H4 (cell line): ENCODE results near the gene SEMA6A. TPM values are rescaled to one million over a fixed set of nuclear protein-coding genes. Genes with fewer than 3 reads are reported as not detected.

Experiments used
- DNase-seq: peaks from one replicate; pipeline ENCODE4 v3.0.0-alpha.2; 2015; ENCODE audit warnings: low spot score
- total RNA-seq: library from RNA; depleted of rRNA; stranded (reverse); fragments of >200 nt; shearing (Covaris generic); gene quantifications from 2 replicates; pipeline ENCODE4 v1.2.3, GENCODE V29; 2014

SEMA6A gene
- total RNA-seq, 1 experiment from 2014 or later = 1.5 TPM

DNA sequence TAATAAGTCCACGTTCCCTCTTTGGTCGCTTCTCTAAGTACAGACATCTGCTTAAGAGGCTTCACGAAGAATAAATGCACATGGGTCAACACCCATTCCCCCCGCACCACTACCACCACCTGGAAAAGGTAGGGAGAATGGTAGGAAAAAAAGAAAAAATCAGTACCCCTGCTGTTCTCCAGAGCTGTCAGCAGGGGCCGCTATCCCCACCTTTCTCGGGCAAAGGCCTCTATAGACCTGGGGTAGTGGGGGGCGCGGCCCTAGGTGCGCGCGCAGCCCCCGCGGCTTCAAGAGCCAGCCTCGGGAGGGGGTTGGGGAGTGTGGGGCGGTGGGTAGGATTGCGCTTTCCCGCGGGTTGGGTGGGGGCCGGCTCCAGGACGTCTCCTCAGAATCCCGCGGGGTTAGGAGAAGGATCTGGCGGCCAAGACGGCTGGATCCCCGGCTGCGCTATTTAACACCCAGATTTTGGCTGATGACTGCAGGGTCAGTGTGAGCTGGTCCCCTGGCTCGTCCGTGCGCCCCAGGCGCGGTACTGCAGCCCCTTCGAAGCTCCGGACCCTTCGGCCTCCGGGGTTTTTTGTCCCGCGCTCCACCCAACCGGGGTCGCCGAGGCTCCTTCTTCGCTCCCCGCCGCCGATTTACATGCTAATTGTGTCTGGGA is 1.6 kb upstream of the SEMA6A start:
- peak; percentile 64 for DNase-seq

DNA sequence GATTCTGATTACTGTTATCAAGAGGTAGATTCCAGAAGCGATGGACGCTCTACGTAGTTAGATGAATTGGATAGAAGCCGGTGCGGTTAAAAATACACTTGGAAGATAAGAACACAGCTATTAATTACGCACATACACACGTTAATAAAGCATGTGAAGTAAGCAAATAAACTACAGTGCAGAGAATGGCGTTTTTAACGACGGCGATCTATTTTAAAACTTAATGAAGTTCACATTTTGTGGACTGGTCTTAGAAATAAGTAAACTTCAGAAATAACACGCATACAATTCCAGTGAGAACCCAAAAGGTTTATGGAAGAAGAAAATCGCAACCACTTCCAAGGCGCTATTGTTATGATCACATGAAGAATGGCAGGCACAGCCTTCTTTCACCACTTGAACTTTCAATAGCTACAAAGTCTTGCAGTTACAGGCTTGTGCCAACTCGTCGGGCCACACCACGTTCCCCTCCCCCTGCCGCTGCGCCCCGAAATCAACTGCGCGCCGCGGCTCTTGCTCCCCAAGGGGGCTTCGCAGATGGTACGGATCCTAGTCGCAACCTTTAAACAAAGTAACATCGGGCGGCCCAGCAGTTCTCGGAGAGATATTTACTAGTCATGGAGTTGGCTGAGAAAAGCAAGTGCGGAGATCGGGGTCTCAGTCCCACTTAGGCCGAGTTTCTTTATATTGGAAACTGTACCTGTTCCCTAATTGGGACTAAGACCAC is 866 bp upstream of the SEMA6A start:
- no peak for DNase-seq

DNA sequence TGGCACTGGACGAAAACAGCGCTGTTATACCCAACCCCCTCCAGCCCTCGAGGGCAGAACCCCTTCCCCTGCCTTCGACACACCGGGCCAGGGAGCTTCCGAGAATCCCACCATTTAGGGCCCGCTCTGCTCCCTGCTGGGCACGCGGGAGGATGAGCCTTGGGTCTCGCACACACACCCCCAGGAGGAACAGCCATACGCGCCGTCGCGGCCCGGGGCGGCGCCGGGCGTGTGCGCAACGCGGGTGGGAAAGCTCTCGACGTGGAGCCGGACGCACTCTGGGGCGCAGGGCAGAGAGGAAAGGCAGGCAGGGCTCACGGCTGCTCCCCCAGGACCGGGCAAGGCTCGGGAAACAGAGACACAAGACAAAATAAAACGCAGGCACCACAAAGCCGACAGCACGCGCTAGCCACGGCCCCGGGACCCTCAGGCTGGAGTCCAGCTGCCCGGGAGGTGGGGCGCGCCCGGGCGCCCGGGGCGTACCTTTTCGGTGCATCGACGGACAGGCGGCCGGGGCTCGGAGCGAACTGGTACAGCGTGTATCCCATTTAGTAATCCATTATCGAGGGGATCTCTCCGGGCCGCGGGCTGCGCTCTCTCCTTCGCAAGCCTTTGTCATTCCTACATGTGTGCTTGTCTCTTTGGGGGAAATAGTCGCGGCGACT is 789 bp downstream of the SEMA6A start:
- DNase-seq = no peak

DNA sequence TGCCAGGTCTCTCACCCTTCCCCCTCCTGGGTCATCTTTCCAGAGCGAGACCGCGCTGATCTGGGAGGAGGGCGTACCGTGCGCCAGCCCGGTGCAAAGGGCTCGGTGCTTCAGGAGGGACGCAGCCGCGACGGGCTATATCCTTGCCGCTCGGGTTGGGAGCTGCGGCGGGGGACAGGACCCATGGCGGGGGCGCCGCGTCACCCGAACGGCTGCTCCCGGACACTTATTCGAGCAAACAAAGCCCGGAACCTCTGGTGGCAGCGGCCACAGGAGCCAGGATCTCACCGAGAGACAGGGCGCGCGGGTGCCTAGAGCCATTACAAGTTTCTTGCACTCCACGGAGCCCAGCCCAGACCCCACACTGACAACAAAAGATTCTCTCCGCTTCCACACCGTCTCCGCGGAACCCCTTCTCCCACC is 1.3 kb downstream of the SEMA6A start:
- DNase-seq = no peak

DNA sequence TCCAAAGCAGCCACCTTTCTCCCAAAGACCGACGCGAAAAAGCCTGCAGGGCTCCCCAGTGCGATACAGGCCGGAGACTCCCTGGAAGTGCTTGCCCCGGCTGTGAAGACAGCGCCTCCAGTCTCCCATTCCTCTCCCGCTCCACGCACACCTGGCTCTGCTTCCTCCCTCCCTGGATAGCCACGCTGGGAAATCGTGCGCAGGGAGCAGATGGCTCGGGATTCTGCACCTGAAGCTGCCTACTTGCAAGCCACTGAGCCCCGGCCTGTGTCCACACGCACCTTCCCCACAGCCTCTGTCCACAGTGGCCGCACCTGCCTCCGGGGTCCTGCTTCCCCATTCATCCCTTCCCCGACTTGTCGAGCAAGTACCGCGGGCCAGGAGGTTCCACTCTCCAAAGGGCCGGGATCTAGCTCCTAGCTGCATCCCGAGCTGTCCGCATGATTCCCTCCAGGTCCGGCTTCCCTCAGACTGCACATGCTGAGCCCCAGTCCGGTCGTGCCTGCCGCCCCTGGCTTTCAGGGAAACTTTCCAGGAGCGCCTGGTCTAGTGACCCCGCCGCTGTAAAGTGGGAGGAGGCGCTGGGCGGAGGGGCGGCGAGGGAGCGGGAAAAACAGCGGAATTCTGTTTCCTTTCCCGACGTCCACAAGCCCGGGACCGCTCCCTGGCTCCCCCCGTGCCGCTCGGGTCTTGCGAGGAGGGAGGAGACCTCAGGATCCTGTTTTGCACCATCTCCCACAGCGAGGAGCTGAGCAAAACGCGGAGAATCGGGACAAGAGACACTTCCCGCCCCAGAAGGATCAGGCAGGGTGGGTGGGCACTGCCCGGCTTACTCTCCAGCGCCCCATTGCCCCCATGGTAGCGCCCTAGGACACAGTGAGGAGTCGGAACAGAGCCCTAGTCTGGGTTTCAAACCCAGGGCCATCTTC is 2.0 kb downstream of the SEMA6A start:
- no peak for DNase-seq

DNA sequence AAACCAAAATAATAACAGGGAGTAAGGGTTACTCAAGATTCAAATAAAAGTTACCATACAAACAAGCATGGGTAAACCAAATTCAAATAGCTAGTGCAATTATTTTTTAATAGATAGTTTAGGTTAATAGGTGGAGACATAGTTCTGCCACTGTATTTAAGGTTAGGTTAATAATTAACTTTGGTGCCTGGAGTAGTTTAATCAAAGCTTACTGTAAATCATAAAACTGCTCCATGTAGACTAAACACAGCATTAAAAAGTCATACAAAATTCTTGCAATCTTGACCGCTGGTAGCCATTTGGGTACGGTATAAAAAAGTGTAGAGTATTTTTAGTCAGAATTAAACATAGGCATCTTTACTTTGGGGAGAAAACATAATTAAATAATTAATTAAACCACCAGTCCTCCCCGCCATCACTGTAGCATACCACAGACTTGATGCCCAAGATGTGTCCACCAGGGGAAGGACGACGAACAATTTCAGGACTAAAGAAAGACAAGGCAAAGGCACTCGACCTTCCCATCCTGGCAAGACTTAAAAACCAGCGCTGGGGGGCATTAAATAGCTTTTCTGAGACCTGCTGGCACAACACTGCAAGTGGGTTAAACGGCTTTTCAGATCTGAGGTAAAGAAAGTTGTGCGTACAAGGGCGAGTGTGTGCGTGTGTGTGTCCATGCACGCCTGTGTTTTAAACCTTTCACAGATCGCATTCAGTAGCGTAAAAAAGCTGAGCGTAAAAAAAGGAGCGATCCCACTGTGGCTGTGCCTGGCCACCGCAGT is 2.9 kb downstream of the SEMA6A start:
- DNase-seq = no peak

DNA sequence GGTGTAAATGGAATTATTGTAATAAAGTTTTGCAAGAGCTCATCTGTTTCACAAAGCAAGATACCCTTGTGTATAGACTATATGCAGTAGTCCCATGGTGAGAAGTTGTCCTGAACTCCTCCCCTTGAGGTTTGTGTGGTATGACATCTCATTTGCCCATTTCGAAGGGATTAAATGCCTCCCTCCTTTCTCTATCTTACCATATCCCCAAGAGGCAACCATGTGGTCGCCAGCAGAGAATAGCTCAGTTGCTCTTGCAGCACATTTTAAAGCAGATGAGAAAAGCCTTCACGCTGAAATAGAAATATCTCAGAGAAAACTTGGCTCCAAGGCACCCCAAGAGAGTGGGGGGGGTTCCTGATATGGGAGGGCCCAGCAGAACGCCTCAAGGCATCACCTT is 4.6 kb downstream of the SEMA6A start:
- DNase-seq = no peak

DNA sequence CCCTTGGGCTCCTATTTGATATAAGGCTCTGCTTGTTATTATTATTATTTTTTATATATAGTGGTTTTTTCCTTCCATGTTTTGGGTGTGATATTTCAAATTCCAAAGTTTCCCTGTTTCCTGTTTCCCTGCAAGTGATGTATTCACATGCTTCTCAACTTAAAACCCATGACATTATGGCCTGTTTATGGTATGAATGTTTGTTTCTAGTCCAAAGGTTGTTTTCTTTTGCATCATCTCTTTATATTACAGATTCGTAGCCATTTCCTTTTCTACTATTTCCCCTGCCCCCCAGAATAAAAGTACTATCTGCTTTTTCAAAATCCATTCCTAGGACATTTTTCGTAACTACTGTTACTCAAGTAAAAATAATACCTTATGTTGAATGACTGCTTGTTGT is 7.5 kb downstream of the SEMA6A start:
- DNase-seq = no peak

DNA sequence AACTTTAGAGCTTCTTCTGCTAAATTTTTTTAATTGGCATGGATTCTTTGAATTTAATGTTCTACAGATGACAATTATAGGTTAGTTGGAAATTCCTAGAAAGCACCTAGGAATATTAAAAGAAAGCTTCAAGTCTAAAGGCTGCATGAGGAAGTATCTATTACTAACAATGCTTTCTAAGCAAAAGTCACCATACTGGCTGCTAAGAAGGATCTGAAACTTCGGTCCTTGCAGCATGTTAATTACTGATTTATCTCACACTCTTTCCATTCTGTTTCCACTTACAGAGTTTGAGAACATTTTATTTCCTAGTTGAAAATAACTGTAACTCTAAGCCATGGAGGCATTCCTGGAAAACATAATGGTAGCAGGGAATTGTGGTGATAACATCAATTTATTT is 8.4 kb downstream of the SEMA6A start:
- DNase-seq = no peak

DNA sequence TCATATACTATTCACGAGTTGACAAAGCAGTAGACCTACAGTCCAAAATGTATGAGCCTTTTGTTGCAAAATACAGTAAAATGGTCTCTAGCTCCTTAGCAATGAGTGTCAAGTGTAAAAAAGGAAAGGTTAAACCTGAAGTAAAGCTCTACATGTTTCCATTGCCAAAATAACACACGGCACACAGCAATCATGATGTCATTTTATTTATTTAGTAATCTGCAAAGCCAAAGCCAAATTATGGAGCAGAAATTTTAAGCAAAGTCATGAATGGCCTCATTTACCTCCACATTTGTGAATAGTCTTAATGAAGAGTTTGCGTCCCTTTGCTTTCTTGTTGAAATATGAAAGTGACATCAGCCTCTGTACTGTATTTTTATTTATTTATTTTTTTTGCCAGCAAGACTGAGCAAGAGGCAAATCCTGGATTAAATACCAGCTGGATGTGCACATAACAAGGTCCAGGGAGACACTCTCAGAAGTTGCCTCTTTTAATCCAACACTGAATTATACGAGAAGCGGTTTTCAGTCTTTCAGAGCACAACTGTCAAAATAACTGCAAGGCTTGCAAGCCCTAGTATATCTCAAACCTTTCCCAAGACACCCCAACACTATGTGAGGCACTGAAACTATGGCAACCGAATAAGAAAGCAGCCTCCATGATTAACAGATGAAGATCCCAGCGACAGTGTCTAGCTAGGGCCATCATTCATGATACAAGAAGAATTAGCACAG is 9.7 kb downstream of the SEMA6A start:
- DNase-seq = no peak

DNA sequence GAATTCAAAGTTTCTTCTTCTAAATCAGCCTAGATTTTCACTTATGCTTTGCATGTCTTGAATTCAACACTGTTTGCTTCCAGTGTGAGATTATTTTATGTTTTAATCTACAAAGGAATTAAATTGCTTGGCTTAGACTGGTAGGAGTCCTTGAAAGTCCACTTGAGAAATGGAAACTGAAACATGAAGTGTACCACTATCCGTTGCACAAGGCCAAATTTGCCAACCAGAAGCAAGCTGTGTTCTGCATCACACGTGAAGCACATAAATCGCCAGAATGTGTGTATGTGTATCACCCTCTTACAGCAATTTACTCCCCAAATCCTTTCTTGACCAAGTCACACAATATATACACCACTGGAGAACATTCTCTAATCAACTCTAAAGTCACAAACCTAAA is 10.3 kb downstream of the SEMA6A start:
- no peak for DNase-seq

DNA sequence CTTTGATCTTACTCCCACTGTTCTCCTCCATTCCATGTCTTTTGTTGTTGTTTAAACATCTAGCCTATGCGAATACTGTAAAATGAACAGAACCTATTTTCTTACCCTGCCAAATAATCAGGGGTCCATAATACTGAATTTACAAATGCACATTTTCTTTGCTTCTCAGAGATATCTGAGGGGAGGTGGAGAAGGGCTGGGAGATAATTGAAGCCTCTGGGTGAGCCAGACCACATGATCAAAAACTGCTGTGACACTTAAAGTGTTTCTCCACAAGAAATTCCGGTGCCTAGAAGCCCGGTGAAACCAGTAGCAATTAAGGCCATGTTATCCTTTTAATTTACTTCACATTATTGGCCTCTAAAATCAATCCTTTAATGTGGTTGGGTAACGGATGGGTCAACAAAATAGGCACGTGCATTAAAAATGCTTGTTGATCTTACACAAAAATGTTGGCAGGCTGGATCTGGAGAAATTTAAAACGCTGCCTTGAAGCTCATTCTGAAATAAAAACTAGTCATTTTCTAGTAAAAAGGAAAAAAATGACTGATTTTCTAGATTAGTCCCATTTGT is 10.8 kb downstream of the SEMA6A start:
- no peak for DNase-seq

DNA sequence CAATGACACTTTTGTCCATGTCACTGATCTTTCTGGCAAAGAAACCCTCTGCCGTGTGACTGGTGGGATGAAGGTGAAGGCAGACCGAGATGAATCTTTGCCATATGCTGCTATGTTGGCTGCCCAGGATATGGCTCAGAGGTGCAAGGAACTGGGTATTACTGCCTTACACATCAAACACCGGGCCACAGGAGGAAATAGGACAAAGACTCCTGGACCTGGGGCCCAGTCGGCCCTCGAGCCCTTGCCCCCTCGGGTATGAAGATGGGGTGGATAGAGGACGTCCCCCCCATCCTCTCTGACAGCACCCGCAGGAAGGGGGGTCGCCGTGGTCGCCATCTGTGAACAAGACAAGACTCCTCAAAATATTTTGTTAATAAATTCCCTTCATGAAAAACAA is 12.0 kb downstream of the SEMA6A start:
- DNase-seq = no peak

DNA sequence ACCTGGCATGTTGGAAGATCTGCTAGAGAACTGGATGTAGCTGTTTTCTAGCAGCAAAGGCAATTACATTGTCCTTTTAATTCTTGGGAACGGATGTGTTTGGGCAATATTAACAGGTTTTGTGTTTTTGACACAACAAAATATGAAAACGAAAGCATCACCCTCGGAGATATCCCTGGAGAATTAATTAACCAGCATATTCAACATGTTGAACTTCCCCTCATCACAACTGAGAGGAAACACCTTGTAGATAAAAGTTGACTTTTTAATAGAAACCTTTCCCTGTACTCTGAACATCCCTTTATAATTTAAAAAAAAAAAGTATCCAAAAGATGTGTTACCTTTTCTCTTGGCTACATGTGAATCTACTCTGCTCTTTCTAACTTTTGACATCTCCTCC is 13.0 kb downstream of the SEMA6A start:
- no peak for DNase-seq

DNA sequence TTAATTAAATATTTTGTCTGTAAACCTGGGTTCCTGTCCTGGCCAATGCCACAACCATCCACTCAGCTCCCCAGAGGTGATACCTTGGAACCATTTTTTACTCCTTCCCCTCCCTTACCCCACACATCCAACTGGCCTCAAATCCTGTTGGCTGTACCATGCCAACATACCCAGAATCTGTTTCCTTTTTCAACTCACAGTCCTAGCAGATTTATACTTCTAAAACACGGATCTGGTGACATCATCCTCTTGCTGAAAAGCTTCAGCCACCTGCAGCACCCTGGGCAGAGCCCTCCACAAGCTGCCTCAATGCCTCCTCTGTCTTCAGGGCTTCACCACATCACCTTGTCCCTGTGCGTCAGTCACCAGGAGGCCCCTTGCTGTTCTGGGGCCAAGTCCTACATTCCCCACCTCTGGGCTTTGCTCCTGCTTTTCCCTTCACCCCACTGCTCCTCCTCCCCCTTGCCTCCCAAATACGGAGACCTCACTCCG is 14.9 kb downstream of the SEMA6A start:
- no peak for DNase-seq

DNA sequence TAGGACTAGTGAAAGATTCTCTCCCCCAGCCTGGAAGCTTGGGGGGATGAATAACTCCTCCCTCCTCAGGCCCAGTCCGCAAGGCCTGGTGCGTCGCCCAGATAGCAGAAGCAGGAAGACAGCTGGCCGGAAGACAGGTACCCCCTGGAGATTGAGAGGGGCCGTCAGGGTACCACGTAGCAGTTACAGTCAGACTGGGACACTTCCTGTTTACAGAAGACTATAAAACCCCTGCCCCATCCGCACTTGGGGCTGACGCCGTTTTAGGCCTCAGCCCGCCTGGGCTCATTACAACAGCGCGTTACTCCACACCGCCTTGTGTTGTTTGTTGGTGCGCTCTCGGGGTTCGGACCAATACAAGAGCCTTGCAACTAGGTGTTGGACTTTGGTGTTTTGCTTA is 15.4 kb downstream of the SEMA6A start:
- DNase-seq = no peak

DNA sequence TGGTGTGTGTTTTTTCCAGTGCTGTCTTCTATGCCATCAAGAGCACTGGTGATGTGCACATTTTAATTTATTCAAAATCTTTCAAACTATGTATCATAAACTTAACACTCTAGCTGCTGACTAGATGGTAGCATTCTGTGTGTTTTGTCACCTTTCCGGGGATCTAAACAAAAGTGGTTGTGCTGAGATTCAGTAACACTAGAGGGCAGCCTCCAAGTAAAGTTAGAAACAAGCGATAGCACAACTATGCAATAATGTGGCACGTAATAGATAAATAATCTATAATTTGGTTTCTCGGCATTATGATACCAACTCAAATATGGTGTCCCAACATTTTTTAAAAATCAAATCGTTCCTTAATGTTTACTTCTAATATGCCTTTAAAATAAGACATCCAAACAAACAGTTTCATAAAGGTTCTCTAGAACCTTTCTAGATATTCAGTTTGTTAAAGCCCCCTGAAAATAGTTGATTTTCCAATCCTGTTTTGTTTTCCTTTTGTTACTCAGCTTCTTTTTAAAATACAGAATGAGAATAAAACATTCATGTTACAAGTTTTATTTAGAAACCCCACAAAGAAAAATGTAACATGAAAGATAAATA is 16.9 kb downstream of the SEMA6A start:
- DNase-seq = peak; percentile 44

DNA sequence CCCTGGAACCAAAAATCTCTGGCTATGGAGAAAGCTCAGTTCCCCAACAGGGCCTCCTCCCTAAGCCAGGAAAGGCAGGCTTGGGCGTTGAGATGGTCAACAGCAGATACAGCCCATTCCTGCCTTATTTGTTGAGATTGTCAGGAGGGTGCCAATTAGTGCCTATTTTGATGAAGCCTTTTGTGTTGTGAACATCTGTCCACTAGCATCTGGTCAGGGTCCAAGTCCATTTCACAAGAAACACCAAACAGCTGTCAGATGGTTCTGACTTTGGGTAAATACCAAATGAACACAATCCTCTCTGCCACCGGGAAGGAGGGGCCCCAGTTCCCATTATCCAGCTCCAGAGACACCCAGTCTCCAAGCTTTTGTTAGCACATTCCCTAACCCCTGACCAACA is 19.9 kb downstream of the SEMA6A start:
- DNase-seq = no peak

DNA sequence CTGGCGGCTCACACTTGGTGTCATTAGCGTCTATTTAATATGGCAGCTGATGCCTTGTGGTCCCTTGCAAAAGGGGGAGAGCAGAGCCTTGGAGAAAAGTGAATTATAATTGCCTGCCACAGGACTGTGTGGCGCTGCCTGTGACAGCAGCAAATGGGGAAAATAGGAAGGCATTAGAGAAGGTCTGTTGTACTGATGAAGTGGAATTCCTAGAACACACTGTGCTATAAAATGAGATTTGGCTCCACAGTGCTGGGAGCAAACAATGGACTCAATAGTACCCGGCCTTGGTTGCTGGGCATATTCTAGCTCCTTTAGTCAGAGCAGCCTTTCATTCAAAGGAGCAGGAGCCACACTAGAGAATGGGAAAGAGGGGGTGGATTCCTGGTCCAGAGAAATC is 21.3 kb downstream of the SEMA6A start:
- DNase-seq = no peak

DNA sequence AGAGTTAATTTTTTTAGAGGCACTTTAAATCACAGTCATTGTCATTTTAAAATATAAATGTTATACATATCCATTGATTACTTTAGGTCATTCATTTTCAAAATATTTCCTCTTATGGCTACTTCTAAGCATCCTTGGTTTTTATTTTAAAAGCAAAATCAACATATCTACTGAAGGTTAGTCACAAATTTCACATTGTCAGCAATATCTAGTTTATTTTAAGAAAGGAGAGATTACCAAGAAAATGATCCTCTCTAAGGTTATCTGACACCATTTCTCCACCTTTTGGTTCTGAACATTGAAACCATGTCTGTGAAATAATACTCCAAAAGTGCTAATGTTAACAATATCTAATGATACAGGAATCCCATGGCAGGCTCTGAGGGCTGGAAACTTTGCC is 24.5 kb downstream of the SEMA6A start:
- no peak for DNase-seq
